Brain microvascular endothelial cell (primary cell): ENCODE results near the gene SMOC1.

Experiments used
- DNase-seq: peaks from one replicate; pipeline ENCODE4 v3.0.0-alpha.2; 2020
- H3K27ac ChIP-seq: fragments of 250-450 bp; sonication (Bioruptor Pico); 2 replicates; pipeline ENCODE4 v1.5.1; 2020; ENCODE audit warnings: mild to moderate bottlenecking, moderate library complexity
- H3K27me3 ChIP-seq: fragments of 250-450 bp; sonication (Bioruptor Pico); replicated peaks from 2 replicates; pipeline ENCODE4 v1.5.1; 2020; ENCODE audit warnings: mild to moderate bottlenecking
- H3K36me3 ChIP-seq: fragments of 250-450 bp; sonication (Bioruptor Pico); replicated peaks from 2 replicates; pipeline ENCODE4 v1.5.1; 2020; ENCODE audit warnings: mild to moderate bottlenecking
- H3K4me3 ChIP-seq: 2 replicates; pipeline ENCODE4 v1.5.1; 2011; ENCODE audit warnings: low read depth, mild to moderate bottlenecking, control low read depth, low read length, moderate library complexity
- CTCF ChIP-seq: IDR thresholded peaks from 2 replicates; pipeline ENCODE4 v1.5.1; 2011; ENCODE audit warnings: low read depth, mild to moderate bottlenecking, moderate library complexity, low read length, control low read depth, inconsistent platforms; ENCODE audit errors: missing control alignments
- in situ Hi-C: cut with HindIII; loops from 2 replicates; pipeline ENCODE4 v1.10.0; 2017; ENCODE audit warnings: low sequenced_read_pairs, low pct_ligation_motif_present

Gene SMOC1

GRCh38 chr14:69879175-69880043 lies at the start of gene SMOC1:
TSS of gene SMOC1 (plus strand) at chr14:69879416. CDS start at chr14:69879679, 263 bp downstream.
- TF ChIP-seq CTCF, result no peak
- Histone ChIP-seq H3K4me3 (peak within 1 kb of the TSS; percentile 60), H3K27me3 (peaks cover 20% of the 10 kb centered on the region), H3K36me3 (no peaks in the 10 kb centered on the region), H3K27ac (no peak within 1 kb of the TSS)
- in situ Hi-C loops, result no loop called here
- DNase-seq, result peak; percentile 46

- in situ Hi-C loops, result no loop called here
- H3K4me3 ChIP-seq, result no peak overlapping the region
Measured at GRCh38 chr14:69838881-69839416, 40.3 kb upstream of the SMOC1 start.

GRCh38 chr14:69839661-69840060 lies 39.6 kb upstream of the SMOC1 start:
- in situ Hi-C loops, result no loop called here
- Histone ChIP-seq H3K27me3 (no peaks in the 10 kb centered on the region), H3K36me3 (no peaks in the 10 kb centered on the region), H3K4me3 (no peak overlapping the region), H3K27ac (no peak overlapping the region)
- no peak for DNase-seq
- TF ChIP-seq CTCF, result no peak

More at GRCh38 chr14:69838881-69839416, 40.3 kb upstream of the SMOC1 start:
- no peak for TF ChIP-seq CTCF
- H3K36me3 ChIP-seq, result no peaks in the 10 kb centered on the region
- H3K27ac ChIP-seq, result no peak overlapping the region
- H3K27me3 ChIP-seq, result no peaks in the 10 kb centered on the region
- no peak for DNase-seq

GRCh38 chr14:69841656-69842055 lies 37.6 kb upstream of the SMOC1 start:
- Histone ChIP-seq H3K4me3 (no peak overlapping the region), H3K36me3 (no peaks in the 10 kb centered on the region), H3K27ac (no peak overlapping the region), H3K27me3 (no peaks in the 10 kb centered on the region)
- no peak for TF ChIP-seq CTCF
- in situ Hi-C loops, result no loop called here
- no peak for DNase-seq

GRCh38 chr14:69842686-69843420 lies 36.4 kb upstream of the SMOC1 start:
- Histone ChIP-seq H3K4me3 (no peak overlapping the region), H3K27me3 (peaks cover 2% of the 10 kb centered on the region), H3K27ac (no peak overlapping the region), H3K36me3 (no peaks in the 10 kb centered on the region)
- no peak for DNase-seq
- TF ChIP-seq CTCF, result no peak
- in situ Hi-C loops, result no loop called here
